Endothelial cell of umbilical vein (primary cell): Measurements from ENCODE around the gene RNU7-1. TPM values are rescaled to one million over a fixed set of nuclear protein-coding genes. Genes with fewer than 3 reads are reported as not detected.

Experiments used
- BruUV-seq: library from RNA; stranded (reverse); fragments of 400-500 nt; replicated peaks from 2 replicates; lab custom pipeline; 2021; lab: Mats Ljungman, UMichigan
- CTCF ChIA-PET: fragments of 300-600, 350-600 bp; sonication (Branson Sonifier 250); formaldehyde crosslinking; loops from one replicate; lab custom pipeline; 2021; ENCODE audit warnings: antibody characterized with exemption, inconsistent platforms; lab: Charles Lee
- POLR2A ChIA-PET: fragments of 300-600, 350-600 bp; sonication (Branson Sonifier 250); formaldehyde crosslinking; loops from one replicate; lab custom pipeline; 2021; ENCODE audit warnings: antibody characterized with exemption, inconsistent platforms; lab: Charles Lee
- DNase-seq: peaks from one replicate; pipeline ENCODE4 v3.0.0-alpha.2; 2011; ENCODE audit warnings: low read depth, low spot score
- FAIRE-seq: peaks from 2 replicates; lab custom pipeline; 2011; peaks lifted over from hg19 to GRCh38; lab: Jason Lieb, UNC
- H2AFZ ChIP-seq: 2 replicates; pipeline ENCODE4 v1.6.0; 2012; ENCODE audit warnings: low read depth, low read length, control low read depth, inconsistent platforms
- H3K27ac ChIP-seq: 2 replicates; pipeline ENCODE4 v1.5.1; 2011; ENCODE audit warnings: low read depth, mild to moderate bottlenecking, control low read depth, low read length, moderate library complexity; ENCODE audit not compliant: insufficient read depth
- H3K27me3 ChIP-seq, 2 experiments: 2 replicates each; pipeline versions ENCODE4 v1.6.0 to v1.6.1; 2011; ENCODE audit warnings: low read length in 2 of 2, mixed read lengths in 1 of 2; ENCODE audit not compliant: control insufficient read depth in 2 of 2, insufficient read depth in 2 of 2
- H3K36me3 ChIP-seq, 2 experiments: 2 replicates in 1 of 2; 3 replicates in 1 of 2; pipeline ENCODE4 v1.5.1; 2011; ENCODE audit warnings: low read length in 2 of 2, mild to moderate bottlenecking in 1 of 2, moderate library complexity in 1 of 2; ENCODE audit not compliant: control insufficient read depth in 2 of 2, insufficient read depth in 2 of 2; ENCODE audit errors: extremely low read depth in 1 of 2
- H3K4me1 ChIP-seq: 3 replicates; pipeline ENCODE4 v1.5.1; 2011; ENCODE audit warnings: mild to moderate bottlenecking, low read length; ENCODE audit not compliant: control insufficient read depth, insufficient read depth; ENCODE audit errors: extremely low read depth
- H3K4me2 ChIP-seq: 2 replicates; pipeline ENCODE4 v1.6.1; 2011; ENCODE audit warnings: low read length, control low read depth, mixed read lengths; ENCODE audit not compliant: insufficient read depth
- H3K4me3 ChIP-seq, 3 experiments: fragments of 200-600 bp in 1 of 3; sonication (generic), shearing (Covaris generic) in 1 of 3; replicated peaks in 1 of 3; 2 replicates each; pipeline ENCODE4 v1.5.1; 2011 to 2016; ENCODE audit warnings: control low read depth in 3 of 3, low read length in 3 of 3, mild to moderate bottlenecking in 2 of 3, inconsistent platforms in 1 of 3, low read depth in 1 of 3, moderate library complexity in 1 of 3; ENCODE audit not compliant: insufficient read depth in 1 of 3
- H3K79me2 ChIP-seq: 2 replicates; pipeline ENCODE4 v1.6.0; 2012; ENCODE audit warnings: low read length, inconsistent platforms; ENCODE audit not compliant: control insufficient read depth, insufficient read depth
- H3K9ac ChIP-seq: replicated peaks from 2 replicates; pipeline ENCODE3; 2011; ENCODE audit warnings: low read length, control low read depth; ENCODE audit not compliant: insufficient read depth; ENCODE audit errors: extremely low read depth
- H3K9me1 ChIP-seq: replicated peaks from 3 replicates; pipeline ENCODE4 v1.6.0; 2011; ENCODE audit warnings: mild to moderate bottlenecking, low read length; ENCODE audit not compliant: control insufficient read depth, insufficient read depth; ENCODE audit errors: extremely low read depth
- H3K9me3 ChIP-seq: replicated peaks from 2 replicates; pipeline ENCODE4 v1.5.1; 2012; ENCODE audit warnings: low read length, inconsistent platforms; ENCODE audit not compliant: control insufficient read depth, insufficient read depth
- H4K20me1 ChIP-seq: replicated peaks from 2 replicates; pipeline ENCODE3; 2011; ENCODE audit warnings: mild to moderate bottlenecking, low read length; ENCODE audit not compliant: control insufficient read depth, insufficient read depth; ENCODE audit errors: extremely low read depth
- EZH2 ChIP-seq: IDR thresholded peaks from 2 replicates; pipeline ENCODE4 v1.6.1; 2012; ENCODE audit warnings: borderline replicate concordance, low read depth, mild to moderate bottlenecking, moderate library complexity, low read length, inconsistent platforms; ENCODE audit not compliant: severe bottlenecking
- FOS ChIP-seq: IDR thresholded peaks from 2 replicates; pipeline ENCODE4 v1.6.1; 2011; ENCODE audit warnings: mild to moderate bottlenecking, low read length, moderate library complexity, borderline replicate concordance; ENCODE audit not compliant: insufficient read depth
- GATA2 ChIP-seq: IDR thresholded peaks from 2 replicates; pipeline ENCODE4 v1.7.0; 2011; ENCODE audit warnings: low read depth, mild to moderate bottlenecking, moderate library complexity, mixed read lengths, low read length; ENCODE audit not compliant: insufficient read length, insufficient read depth
- JUN ChIP-seq: IDR thresholded peaks from 2 replicates; pipeline ENCODE4 v1.6.1; 2011; ENCODE audit warnings: borderline replicate concordance, low read depth; ENCODE audit not compliant: insufficient read length, insufficient read depth
- MAX ChIP-seq: IDR thresholded peaks from 2 replicates; pipeline ENCODE4 v1.6.1; 2011; ENCODE audit not compliant: insufficient read depth, insufficient read length
- MYC ChIP-seq: IDR thresholded peaks from one replicate; pipeline ENCODE4 v1.6.1; 2011; ENCODE audit warnings: mild to moderate bottlenecking, low read depth, low read length
- POLR2A ChIP-seq: IDR thresholded peaks from 2 replicates; pipeline ENCODE4 v1.6.1; 2012; ENCODE audit warnings: low read depth, mild to moderate bottlenecking, control low read depth, low read length
- POLR2AphosphoS5 ChIP-seq: IDR thresholded peaks from 2 replicates; pipeline ENCODE4 v1.6.1; 2012; ENCODE audit warnings: low read depth, mild to moderate bottlenecking, control low read depth, low read length, moderate library complexity; ENCODE audit not compliant: insufficient read depth
- dilution Hi-C: fragments of 300-500 bp; cut with MboI; formaldehyde crosslinking; loops from one replicate; pipeline ENCODE4 v1.15.0; 2019; ENCODE audit warnings: low sequenced_read_pairs; ENCODE audit not compliant: extremely low pct_ligation_motif_present
- intact Hi-C: fragments of 100-400 bp; cut with micrococcal nuclease; formaldehyde crosslinking; loops from one replicate; pipeline ENCODE4 v1.10.0; 2022
- polyA plus RNA-seq, 4 experiments: library from polyadenylated mRNA; depleted of rRNA in 3 of 4; stranded (reverse) in 3 of 4; unstranded in 1 of 4; fragments of >200 nt; gene quantifications; 2 replicates each; pipeline versions ENCODE4 v1.2.1 to v1.2.3, GENCODE V29; 2011 to 2012; ENCODE audit warnings: missing spikeins in 1 of 4
- total RNA-seq: library from RNA; stranded (reverse); gene quantifications from 2 replicates; pipeline ENCODE4 v1.2.3, GENCODE V29; 2021

RNU7-1 gene
- total and polyA plus RNA-seq, 2 donors (not counting 3 experiments of a cell fraction or from before 2014, with no cell fraction given): not detected

DNA sequence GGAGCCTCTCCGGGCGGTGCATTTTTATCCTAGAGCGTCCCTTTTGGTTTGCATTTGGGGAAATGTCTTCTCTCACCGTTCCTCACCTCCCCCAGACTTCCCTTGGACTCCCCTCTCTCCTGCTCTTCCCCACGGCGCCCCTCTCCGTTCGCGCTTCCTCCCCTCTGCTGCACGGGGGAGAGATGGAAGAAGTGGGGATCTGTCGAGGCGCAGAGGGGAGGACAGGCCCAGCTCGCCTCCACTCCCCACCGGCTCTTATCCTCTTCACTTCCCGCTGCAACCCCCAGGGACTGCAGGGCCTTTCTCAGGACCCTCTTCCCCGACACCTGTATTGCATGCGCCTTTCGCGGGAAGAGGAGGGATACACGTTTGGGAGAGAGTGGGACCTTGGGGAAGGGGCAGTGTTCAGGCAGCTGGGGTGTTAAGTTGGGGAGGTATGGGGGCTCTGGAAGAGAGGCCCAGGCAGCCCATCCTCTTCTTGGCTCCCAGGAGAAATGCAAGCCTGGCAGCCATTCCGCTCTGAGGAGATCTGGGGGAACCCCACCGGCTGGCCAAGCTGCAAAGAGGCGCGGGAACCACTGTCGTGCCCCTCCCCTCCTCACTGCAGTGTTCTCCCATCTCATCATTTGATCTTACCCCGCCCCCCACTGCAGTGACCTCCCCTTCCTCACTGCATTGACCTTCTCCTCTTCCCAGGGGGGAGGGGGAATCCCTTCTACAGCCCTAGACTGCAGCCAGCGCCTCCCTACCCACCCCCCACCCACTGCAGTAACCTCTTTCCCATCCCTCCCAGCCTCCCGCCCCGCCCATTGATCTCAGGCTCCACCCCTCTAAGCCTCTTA is 28.4 kb upstream of the RNU7-1 start:
- intact Hi-C loops: loop anchor here (1.0 kb wide), 1 partner anchor 9 kb away; no protein-coding TSS in a partner anchor
- CTCF ChIA-PET: interaction anchor here (1.5 to 3.5 kb wide), 2 partner anchors 24 to 43 kb away, joined by 5 to 12 read pairs; partner anchors contain the start of gene SPSB2
- FAIRE-seq (no peak), DNase-seq (no peak)
- no peaks in the 10 kb centered on the region for H3K36me3 ChIP-seq
- H3K79me2 ChIP-seq: no peaks in the 10 kb centered on the region
- BruUV-seq: no TSS peak
- POLR2A ChIA-PET: no interaction called here
- no peaks in the 10 kb centered on the region for H3K9me1 ChIP-seq
- dilution Hi-C loops: no loop called here
- no peaks in the 10 kb centered on the region for H3K9me3 ChIP-seq
- H3K9ac ChIP-seq: no peak overlapping the region
- no peaks in the 10 kb centered on the region for H4K20me1 ChIP-seq
- H3K27me3 ChIP-seq: no peaks in the 10 kb centered on the region
- H3K4me2 ChIP-seq: peak overlapping the region; percentile 83
- H2AFZ ChIP-seq: peak overlapping the region; percentile 98
- peaks cover 11% of the 10 kb centered on the region for H3K4me1 ChIP-seq
- no peak for TF ChIP-seq JUN
- no peak for TF ChIP-seq MYC
- TF ChIP-seq EZH2: no peak
- no peak for TF ChIP-seq POLR2A
- no peak for TF ChIP-seq GATA2
- TF ChIP-seq MAX: no peak
- no peak for TF ChIP-seq FOS
- TF ChIP-seq POLR2AphosphoS5: no peak
- H3K27ac ChIP-seq: no peak overlapping the region
- peak overlapping the region; percentile 51 to 57 (median 52) for H3K4me3 ChIP-seq
